Caki2 (cell line): ENCODE measurements around the gene GJB5. TPM values are rescaled to one million over a fixed set of nuclear protein-coding genes. Genes with fewer than 3 reads are reported as not detected.
A peak's percentile ranks its signal among the peaks of the same experiment; 100 is the strongest.
"Not testable (repeated sequence)": the region's sequence is repeated elsewhere in the genome, so short reads cannot be mapped to it uniquely, and the experiment has no call there.

ENCODE experiments used
- DNase-seq: peaks from one replicate; pipeline ENCODE4 v3.0.0-alpha.2; 2015; ENCODE audit warnings: low read depth
- in situ Hi-C: cut with HindIII; loops from 2 replicates; pipeline ENCODE4 v1.10.0; 2016; ENCODE audit warnings: low sequenced_read_pairs, low pct_unique_long_range_greater_than_20kb, mixed read lengths
- total RNA-seq: library from RNA; depleted of rRNA; stranded (reverse); fragments of >200 nt; shearing (Covaris generic); gene quantifications from 2 replicates; pipeline ENCODE4 v1.2.3, GENCODE V29; 2014; ENCODE audit warnings: low replicate concordance

Gene GJB5
- total RNA-seq, 1 experiment from 2014 or later = not detected

- DNase-seq = peak; percentile 75
- in situ Hi-C loops = no loop called here
Observed at GRCh38 chr1:34763142-34763781, 8.4 kb downstream of the GJB5 start.

DNA sequence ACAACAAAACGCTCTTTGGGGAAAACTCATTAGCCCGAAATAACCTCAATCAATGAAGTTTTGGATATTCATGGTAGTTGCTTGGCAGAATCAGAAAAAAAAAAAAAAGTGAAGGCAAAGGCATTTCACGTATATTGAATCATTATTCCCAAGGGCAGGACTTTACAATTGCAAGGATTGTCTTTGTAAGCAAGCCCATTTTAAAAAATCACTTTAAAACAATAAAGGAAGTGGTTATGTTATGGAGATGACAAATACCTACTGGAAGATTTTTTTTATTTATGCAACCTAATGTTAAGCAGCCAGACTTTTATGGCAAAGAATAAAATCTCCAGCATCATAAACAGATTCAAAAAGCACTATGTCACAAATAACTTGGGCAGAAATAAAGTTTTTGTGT is 14.0 kb downstream of the GJB5 start:
- in situ Hi-C loops = no loop called here
- DNase-seq = no peak

DNA sequence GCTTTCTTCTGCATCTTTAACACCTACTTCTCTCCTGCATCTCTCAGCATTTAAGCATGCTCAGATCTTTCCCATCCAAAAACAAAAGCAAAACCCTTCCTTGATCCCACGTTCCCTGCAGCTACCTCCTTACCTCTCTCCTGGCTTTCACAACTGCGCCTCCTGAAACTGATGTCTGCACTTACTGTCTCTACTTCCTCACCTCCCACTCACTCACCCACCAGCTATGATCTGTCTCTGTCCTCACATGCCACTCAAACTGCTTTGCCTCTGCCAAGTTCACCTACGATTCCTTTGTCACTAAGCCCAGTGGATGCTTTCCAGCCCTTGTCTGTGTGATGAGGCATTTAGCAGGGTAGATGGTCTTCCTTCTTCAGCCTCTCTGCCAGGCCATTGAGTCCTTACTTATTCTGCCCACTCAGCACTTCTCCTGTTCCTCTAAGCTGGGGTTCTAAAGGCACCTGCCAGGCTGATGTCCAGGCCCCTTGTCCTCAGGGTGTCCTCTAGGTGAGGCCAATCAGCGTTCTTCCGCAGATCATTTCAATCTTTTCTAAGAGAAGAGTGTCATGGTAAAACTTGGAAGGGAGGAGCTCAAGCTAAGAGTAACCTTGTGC is 16.2 kb downstream of the GJB5 start:
- in situ Hi-C loops = no loop called here
- no peak for DNase-seq

- DNase-seq = no peak
- in situ Hi-C loops = no loop called here
Observed at GRCh38 chr1:34771573-34772371, 16.9 kb downstream of the GJB5 start.

- in situ Hi-C loops, DNase-seq: not testable (repeated sequence)
Observed at GRCh38 chr1:34773114-34773513, 18.3 kb downstream of the GJB5 start.

GRCh38 chr1:34774957-34775356 is 20.1 kb downstream of the GJB5 start:
- no peak for DNase-seq
- in situ Hi-C loops = no loop called here

- in situ Hi-C loops = no loop called here
- DNase-seq = no peak
Observed at GRCh38 chr1:34776911-34777310, 22.1 kb downstream of the GJB5 start.

DNA sequence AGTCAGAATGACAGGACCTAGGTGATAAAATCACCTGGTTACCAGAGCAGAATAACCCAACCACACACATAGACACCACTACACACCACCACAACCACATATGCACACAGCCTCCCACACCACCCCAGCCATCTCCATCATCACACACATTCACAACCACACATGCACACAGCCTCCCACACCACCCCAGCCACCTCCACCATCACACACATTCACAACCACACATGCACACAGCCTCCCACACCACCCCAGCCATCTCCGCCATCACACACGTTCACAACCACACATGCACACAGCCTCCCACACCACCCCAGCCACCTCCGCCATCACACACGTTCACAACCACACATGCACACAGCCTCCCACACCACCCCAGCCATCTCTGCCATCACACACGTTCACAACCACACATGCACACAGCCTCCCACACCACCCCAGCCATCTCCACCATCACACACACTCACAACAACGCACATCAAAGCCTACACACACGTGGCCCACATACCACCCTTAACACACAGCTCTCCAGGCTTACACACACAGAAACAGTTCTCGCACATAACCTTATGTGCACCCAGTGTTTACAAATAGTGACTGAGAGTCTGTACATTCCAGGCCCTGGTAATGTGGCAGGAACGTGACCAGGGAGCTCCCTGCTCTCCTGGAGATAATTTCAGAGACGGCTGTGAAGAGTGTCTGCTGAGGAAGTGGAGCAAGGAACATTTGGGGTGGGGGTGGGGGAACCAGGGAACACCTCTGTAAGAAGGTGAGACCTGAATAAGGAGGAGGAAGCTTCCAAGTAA is 22.9 kb downstream of the GJB5 start:
- in situ Hi-C loops = no loop called here

DNA sequence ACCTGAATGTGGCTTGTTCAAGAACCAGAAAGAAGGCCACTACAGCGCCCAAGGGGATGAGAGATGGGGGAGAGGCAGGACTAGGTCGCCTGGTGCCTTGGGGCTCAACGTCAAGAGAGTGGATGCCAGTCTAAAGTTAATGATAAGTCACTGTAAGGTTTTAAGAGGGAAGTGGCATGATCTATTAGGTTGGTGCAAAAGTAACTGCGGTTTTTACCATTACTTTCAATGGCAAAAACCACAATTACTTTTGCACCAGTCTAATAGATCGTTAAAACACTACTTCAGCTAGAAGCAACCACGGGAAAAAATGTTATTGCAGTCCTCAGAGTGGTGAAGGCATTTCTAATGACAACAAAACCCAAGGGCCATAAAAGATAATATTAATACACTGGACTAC is 23.5 kb downstream of the GJB5 start:
- in situ Hi-C loops = no loop called here
- no peak for DNase-seq

More for the DNA sequence above, 22.9 kb downstream of the GJB5 start:
- DNase-seq = no peak

DNA sequence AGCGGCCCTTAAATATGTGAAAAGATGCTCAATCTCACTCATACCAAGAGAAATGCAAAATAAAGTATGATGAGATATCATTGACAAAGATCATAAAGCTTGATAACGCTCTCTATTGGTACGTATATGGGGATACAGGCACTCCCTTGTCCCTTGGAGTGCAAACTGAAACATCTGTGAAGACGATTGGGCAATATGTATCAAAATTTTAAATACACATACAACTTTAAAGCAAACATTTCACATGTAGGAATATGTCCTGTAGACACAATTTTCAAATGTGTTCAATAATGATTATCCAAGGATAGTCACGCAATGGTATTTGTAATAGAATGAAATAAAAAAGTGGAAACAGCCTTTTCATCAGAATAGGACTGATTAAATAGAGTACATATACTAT is 24.2 kb downstream of the GJB5 start:
- DNase-seq = no peak
- in situ Hi-C loops = no loop called here

DNA sequence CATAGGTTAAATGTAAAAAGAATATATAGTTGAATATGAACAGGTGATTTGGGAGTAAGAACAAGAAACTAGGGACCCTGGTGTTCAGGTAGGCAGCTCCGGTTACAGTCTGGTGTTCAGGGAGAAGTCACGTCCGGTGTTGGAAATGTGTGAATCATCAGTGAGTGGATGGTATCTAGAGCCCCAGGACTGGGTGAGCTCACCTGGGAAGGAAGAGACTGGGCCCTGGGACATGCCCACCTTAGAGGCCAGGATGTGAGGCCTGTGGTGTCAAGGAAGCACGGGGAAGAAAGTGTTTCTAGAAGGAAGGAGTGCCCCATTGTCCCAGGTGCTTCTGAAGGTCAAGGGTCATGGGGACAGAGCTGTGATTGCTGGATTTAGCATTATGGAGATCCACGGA is 24.7 kb downstream of the GJB5 start:
- in situ Hi-C loops = no loop called here
- no peak for DNase-seq

- in situ Hi-C loops = no loop called here
- DNase-seq = no peak
Observed at GRCh38 chr1:34779962-34780361, 25.1 kb downstream of the GJB5 start.

DNA sequence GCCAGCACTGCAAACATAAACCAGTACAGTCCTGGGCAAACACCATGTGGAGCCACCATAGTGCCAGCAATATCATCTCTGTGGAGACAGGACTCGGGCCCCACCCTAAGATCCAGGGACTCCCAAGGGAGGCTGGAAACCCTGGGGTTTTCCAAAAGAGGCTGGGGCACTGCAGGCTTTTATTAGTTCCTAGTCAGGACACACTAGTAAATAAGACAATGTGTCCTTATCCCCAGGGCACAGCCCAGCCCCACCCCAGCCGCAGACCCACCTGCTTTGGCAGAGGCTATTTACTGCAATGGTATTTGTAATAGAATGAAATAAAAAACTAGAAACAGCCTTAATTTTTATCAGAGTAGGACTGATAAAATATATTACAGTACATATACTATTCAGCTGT is 25.7 kb downstream of the GJB5 start:
- in situ Hi-C loops = no loop called here

DNA sequence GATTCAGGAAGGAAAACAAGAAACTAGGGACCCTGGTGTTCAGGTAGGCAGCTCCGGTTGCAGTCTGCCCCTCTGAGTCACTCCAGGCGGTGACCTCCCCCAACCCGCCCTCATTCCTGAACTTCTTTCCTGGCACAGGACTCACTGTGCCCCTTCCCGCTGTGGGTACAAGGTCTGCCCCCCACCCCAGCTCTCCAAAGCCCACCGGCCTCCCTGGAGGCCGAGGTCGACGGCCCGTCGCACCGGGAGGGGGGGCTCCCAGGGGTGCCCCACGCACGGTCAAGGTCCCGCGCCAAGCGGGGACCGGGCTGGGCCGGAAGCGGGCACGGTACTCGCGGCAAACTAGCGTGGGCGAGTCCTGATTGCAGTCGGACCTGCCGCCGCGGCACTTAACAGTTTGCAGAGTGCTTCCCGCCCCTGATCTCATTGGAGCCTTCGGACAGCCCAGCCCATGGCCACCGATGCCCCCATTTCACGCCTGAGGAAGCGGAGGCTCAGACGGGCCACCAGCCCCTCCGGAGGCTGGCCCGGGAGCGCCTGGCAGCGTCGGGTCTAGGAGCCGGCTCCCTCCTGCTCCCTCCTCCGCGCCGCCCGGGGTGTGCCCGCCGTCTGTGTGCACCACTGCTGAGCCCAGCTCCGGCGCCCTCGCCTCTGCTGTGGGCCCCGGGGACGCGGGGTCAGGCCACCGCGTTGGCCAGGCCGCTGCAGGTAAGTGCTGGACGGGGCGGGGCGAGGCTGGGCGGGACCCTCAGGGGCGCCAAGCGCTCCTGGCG is 26.4 kb downstream of the GJB5 start, which contains the start of gene GJB3:
Gene GJB3, plus strand, starts transcription at position 144 of the 773 bp plus-strand sequence. CDS start 3,549 bp downstream, outside the sequence.
- in situ Hi-C loops = no loop called here
- no peak for DNase-seq

More for the DNA sequence above, 25.7 kb downstream of the GJB5 start:
- no peak for DNase-seq

DNA sequence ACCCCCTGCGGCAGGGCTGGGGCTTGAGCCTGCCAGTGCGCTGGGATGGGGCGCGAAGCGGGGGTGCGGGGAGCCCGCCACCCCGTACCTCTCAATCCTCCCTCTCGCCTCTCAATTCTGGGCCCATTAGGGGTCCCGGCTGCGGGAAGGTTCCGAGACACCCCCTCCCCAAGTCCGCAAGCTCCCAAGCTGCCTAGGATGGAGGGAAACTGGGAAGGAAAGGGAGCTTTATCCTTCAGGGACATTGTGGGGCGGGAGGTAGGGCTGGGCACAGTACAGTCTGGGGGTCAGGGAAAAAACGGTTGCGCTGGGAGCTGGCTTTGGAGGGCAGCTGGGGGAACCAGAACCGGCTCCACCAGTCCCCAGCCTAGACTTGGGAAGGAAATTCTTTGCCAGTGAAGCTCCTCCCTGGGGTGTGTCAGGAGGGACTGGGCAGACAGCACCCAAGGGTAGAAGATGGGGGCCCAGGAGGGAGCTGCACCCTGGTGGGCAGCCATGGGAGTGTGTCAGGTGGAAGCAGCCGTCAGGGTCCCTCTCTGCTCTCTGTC is 27.1 kb downstream of the GJB5 start:
- DNase-seq = no peak
- in situ Hi-C loops = no loop called here

DNA sequence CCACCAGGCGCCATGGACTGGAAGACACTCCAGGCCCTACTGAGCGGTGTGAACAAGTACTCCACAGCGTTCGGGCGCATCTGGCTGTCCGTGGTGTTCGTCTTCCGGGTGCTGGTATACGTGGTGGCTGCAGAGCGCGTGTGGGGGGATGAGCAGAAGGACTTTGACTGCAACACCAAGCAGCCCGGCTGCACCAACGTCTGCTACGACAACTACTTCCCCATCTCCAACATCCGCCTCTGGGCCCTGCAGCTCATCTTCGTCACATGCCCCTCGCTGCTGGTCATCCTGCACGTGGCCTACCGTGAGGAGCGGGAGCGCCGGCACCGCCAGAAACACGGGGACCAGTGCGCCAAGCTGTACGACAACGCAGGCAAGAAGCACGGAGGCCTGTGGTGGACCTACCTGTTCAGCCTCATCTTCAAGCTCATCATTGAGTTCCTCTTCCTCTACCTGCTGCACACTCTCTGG is 29.9 kb downstream of the GJB5 start:
- DNase-seq = no peak
- in situ Hi-C loops = no loop called here

GRCh38 chr1:34785231-34785874 is 30.5 kb downstream of the GJB5 start:
- DNase-seq = no peak
- in situ Hi-C loops = no loop called here
